Measurements from ENCODE around the gene ASXL1.
"Not testable (repeated sequence)": the region's sequence is repeated elsewhere in the genome, so short reads cannot be mapped to it uniquely, and the experiment has no call there.

ASXL1 gene

GRCh38 chr20:32455171-32455900, 97.2 kb downstream of the ASXL1 start:
- no peak for DNase-seq

- DNase-seq = no peak
These were observed 98.0 kb downstream of the ASXL1 start for GRCh38 chr20:32455901-32456701.

- DNase-seq = no peak
These were observed 98.8 kb downstream of the ASXL1 start for GRCh38 chr20:32456869-32457478.

GRCh38 chr20:32457479-32457986, 99.4 kb downstream of the ASXL1 start:
- no peak for DNase-seq

GRCh38 chr20:32458061-32458836, 100.1 kb downstream of the ASXL1 start:
- DNase-seq = no peak

- DNase-seq = no peak
These were observed 100.7 kb downstream of the ASXL1 start for GRCh38 chr20:32458837-32459220.

- no peak for DNase-seq
These were observed 102.1 kb downstream of the ASXL1 start for GRCh38 chr20:32460231-32460630.

GRCh38 chr20:32460683-32461320, 102.7 kb downstream of the ASXL1 start:
- no peak for DNase-seq

- no peak for DNase-seq
These were observed 103.9 kb downstream of the ASXL1 start for GRCh38 chr20:32461836-32462600.

- no peak for DNase-seq
These were observed 104.9 kb downstream of the ASXL1 start for GRCh38 chr20:32462900-32463641.

- no peak for DNase-seq
These were observed 105.7 kb downstream of the ASXL1 start for GRCh38 chr20:32463642-32464400.

GRCh38 chr20:32464401-32465091, 106.4 kb downstream of the ASXL1 start:
- no peak for DNase-seq

- no peak for DNase-seq
These were observed 107.2 kb downstream of the ASXL1 start for GRCh38 chr20:32465092-32465900.

- DNase-seq = not testable (repeated sequence)
These were observed 108.0 kb downstream of the ASXL1 start for GRCh38 chr20:32465901-32466675.

GRCh38 chr20:32466739-32467505, 108.8 kb downstream of the ASXL1 start:
- no peak for DNase-seq

GRCh38 chr20:32467506-32468312, 109.6 kb downstream of the ASXL1 start:
- DNase-seq = no peak

All from CD4-positive, alpha-beta T cell treated with Interleukin-4 for 1 hour (primary cell).